H1 (cell line): ENCODE data around the gene DLG1. TPM values are rescaled to one million over a fixed set of nuclear protein-coding genes. Genes with fewer than 3 reads are reported as not detected.

ENCODE experiments used
- CTCF ChIA-PET: fragments of 300-600 bp; sonication (Branson Sonifier 250); formaldehyde crosslinking; loops from one replicate; lab custom pipeline; 2021; ENCODE audit not compliant: partially characterized antibody; lab: Charles Lee
- POLR2A ChIA-PET: fragments of 300-600 bp; sonication (Branson Sonifier 250); formaldehyde crosslinking; loops from one replicate; lab custom pipeline; 2021; ENCODE audit warnings: inconsistent platforms; ENCODE audit not compliant: partially characterized antibody; lab: Charles Lee
- DNase-seq, 2 experiments: peaks; one replicate each; pipeline versions ENCODE4 v3.0.0 to v3.0.0-alpha.2; 2010 to 2022; ENCODE audit warnings: low spot score in 2 of 2, low read depth in 1 of 2, mixed read lengths in 1 of 2
- FAIRE-seq: peaks from 2 replicates; lab custom pipeline; 2011; peaks lifted over from hg19 to GRCh38; lab: Jason Lieb, UNC
- H2AFZ ChIP-seq: 2 replicates; pipeline ENCODE4 v1.8.1; 2012; ENCODE audit warnings: low read length, inconsistent platforms
- H2AK5ac ChIP-seq: 2 replicates; pipeline ENCODE4 v1.6.1; 2013; ENCODE audit warnings: low read depth, low read length
- H2BK120ac ChIP-seq: replicated peaks from 2 replicates; pipeline ENCODE3; 2013; ENCODE audit warnings: low read depth, low read length, inconsistent platforms
- H2BK12ac ChIP-seq: 2 replicates; pipeline ENCODE4 v1.6.1; 2013; ENCODE audit warnings: low read depth, low read length
- H2BK15ac ChIP-seq: 2 replicates; pipeline ENCODE4 v1.6.1; 2013; ENCODE audit warnings: low read length
- H2BK20ac ChIP-seq: 2 replicates; pipeline ENCODE4 v1.6.1; 2013; ENCODE audit warnings: low read length
- H2BK5ac ChIP-seq: 2 replicates; pipeline ENCODE4 v1.6.1; 2013; ENCODE audit warnings: low read depth, low read length
- H3K14ac ChIP-seq: 2 replicates; pipeline ENCODE4 v1.6.1; 2013; ENCODE audit warnings: inconsistent platforms; ENCODE audit not compliant: insufficient read length
- H3K18ac ChIP-seq: 2 replicates; pipeline ENCODE4 v1.6.1; 2013; ENCODE audit warnings: low read length; ENCODE audit errors: extremely low read depth
- H3K23ac ChIP-seq: 2 replicates; pipeline ENCODE4 v1.6.1; 2013; ENCODE audit warnings: inconsistent platforms; ENCODE audit not compliant: insufficient read length
- H3K23me2 ChIP-seq: 2 replicates; pipeline ENCODE4 v1.6.1; 2013; ENCODE audit warnings: low read depth, low read length
- H3K27ac ChIP-seq: 2 replicates; pipeline ENCODE4 v1.6.1; 2011; ENCODE audit warnings: low read depth, low read length, inconsistent platforms
- H3K27me3 ChIP-seq, 4 experiments: replicated peaks in 1 of 4; 1 replicate in 1 of 4; 2 replicates in 3 of 4; pipeline versions ENCODE4 v1.6.1 to v1.8.1; 2011 to 2013; ENCODE audit warnings: low read length in 3 of 4, mild to moderate bottlenecking in 3 of 4, inconsistent platforms in 2 of 4, mixed read lengths in 2 of 4, moderate library complexity in 1 of 4; ENCODE audit not compliant: control insufficient read depth in 3 of 4, insufficient read depth in 3 of 4; ENCODE audit errors: extremely low read depth in 1 of 4
- H3K36me3 ChIP-seq, 4 experiments: 2 replicates each; pipeline versions ENCODE4 v1.6.1 to v1.8.1; 2011 to 2013; ENCODE audit warnings: mild to moderate bottlenecking in 4 of 4, low read length in 3 of 4, moderate library complexity in 2 of 4, control low read depth in 1 of 4, inconsistent platforms in 1 of 4; ENCODE audit not compliant: insufficient read depth in 4 of 4, control insufficient read depth in 2 of 4
- H3K4ac ChIP-seq: replicated peaks from 2 replicates; pipeline ENCODE3; 2013; ENCODE audit warnings: low read length, low read depth, mixed read lengths, inconsistent platforms; ENCODE audit not compliant: insufficient read length
- H3K4me1 ChIP-seq, 4 experiments: replicated peaks in 1 of 4; 1 replicate in 1 of 4; 2 replicates in 3 of 4; pipeline versions ENCODE4 v1.6.1 to v1.8.1; 2011 to 2013; ENCODE audit warnings: low read length in 3 of 4, inconsistent platforms in 2 of 4, mixed read lengths in 1 of 4; ENCODE audit not compliant: insufficient read depth in 4 of 4, control insufficient read depth in 3 of 4
- H3K4me2 ChIP-seq, 2 experiments: 2 replicates each; pipeline versions ENCODE4 v1.6.1 to v1.8.1; 2011 to 2013; ENCODE audit warnings: low read depth in 2 of 2, low read length in 2 of 2, control low read depth in 1 of 2, inconsistent platforms in 1 of 2, mild to moderate bottlenecking in 1 of 2; ENCODE audit not compliant: insufficient read depth in 1 of 2
- H3K4me3 ChIP-seq, 4 experiments: fragments of 200-600, 300-600 bp in 1 of 4; sonication (generic), shearing (Covaris generic), sonication (Bioruptor Twin) in 1 of 4; 2 replicates each; pipeline versions ENCODE4 v1.5.1 to v1.8.1; 2011 to 2016; ENCODE audit warnings: low read length in 4 of 4, low read depth in 3 of 4, control low read depth in 2 of 4, inconsistent platforms in 2 of 4, mild to moderate bottlenecking in 2 of 4, mixed read lengths in 1 of 4, moderate library complexity in 1 of 4; ENCODE audit not compliant: insufficient read depth in 2 of 4; ENCODE audit errors: extremely low read depth in 1 of 4
- H3K56ac ChIP-seq: replicated peaks from 2 replicates; pipeline ENCODE3; 2013; ENCODE audit warnings: low read depth, mild to moderate bottlenecking, mixed read lengths, low read length, inconsistent platforms; ENCODE audit not compliant: insufficient read length
- H3K79me1 ChIP-seq: 2 replicates; pipeline ENCODE4 v1.6.1; 2013; ENCODE audit warnings: low read depth, low read length, control low read depth
- H3K79me2 ChIP-seq, 2 experiments: 2 replicates each; pipeline versions ENCODE4 v1.6.1 to v1.8.1; 2012 to 2013; ENCODE audit warnings: low read length in 2 of 2, mild to moderate bottlenecking in 2 of 2, inconsistent platforms in 1 of 2; ENCODE audit not compliant: insufficient read depth in 2 of 2, control insufficient read depth in 1 of 2
- H3K9ac ChIP-seq, 4 experiments: replicated peaks in 1 of 4; 1 replicate in 1 of 4; 2 replicates in 3 of 4; pipeline versions ENCODE4 v1.6.1 to v1.8.1; 2011 to 2013; ENCODE audit warnings: low read depth in 3 of 4, low read length in 3 of 4, control low read depth in 2 of 4, mild to moderate bottlenecking in 2 of 4, moderate library complexity in 2 of 4, inconsistent platforms in 1 of 4; ENCODE audit errors: extremely low read depth in 1 of 4
- H3K9me3 ChIP-seq, 2 experiments: 2 replicates each; pipeline versions ENCODE4 v1.6.1 to v1.8.1; 2012 to 2013; ENCODE audit warnings: mild to moderate bottlenecking in 2 of 2, moderate library complexity in 2 of 2, control low read depth in 1 of 2, inconsistent platforms in 1 of 2, low read depth in 1 of 2, low read length in 1 of 2, mixed read lengths in 1 of 2; ENCODE audit not compliant: insufficient read depth in 2 of 2
- H4K20me1 ChIP-seq, 2 experiments: replicated peaks in 1 of 2; 2 replicates each; pipeline versions ENCODE3 to v1.8.1; 2011 to 2013; ENCODE audit warnings: inconsistent platforms in 2 of 2, low read length in 2 of 2, mild to moderate bottlenecking in 1 of 2; ENCODE audit not compliant: insufficient read depth in 2 of 2, control insufficient read depth in 1 of 2
- H4K5ac ChIP-seq: 2 replicates; pipeline ENCODE4 v1.6.1; 2013; ENCODE audit warnings: low read length, low read depth, mixed read lengths, inconsistent platforms; ENCODE audit not compliant: insufficient read length
- H4K8ac ChIP-seq: 2 replicates; pipeline ENCODE4 v1.8.0; 2013; ENCODE audit warnings: mild to moderate bottlenecking, moderate library complexity, low read length, inconsistent platforms; ENCODE audit not compliant: insufficient read depth; ENCODE audit errors: extremely low read depth
- H4K91ac ChIP-seq: replicated peaks from 2 replicates; pipeline ENCODE3; 2013; ENCODE audit warnings: low read length, mixed read lengths, inconsistent platforms; ENCODE audit not compliant: insufficient read length
- CREB1 ChIP-seq: IDR thresholded peaks from 2 replicates; pipeline ENCODE4 v1.6.1; 2012; ENCODE audit warnings: inconsistent platforms
- EZH2 ChIP-seq: fragments of 200-600 bp; sonication (generic); IDR thresholded peaks from 2 replicates; pipeline ENCODE4 v1.7.1; 2012; ENCODE audit warnings: low read depth, mild to moderate bottlenecking, moderate library complexity, low read length, inconsistent platforms; ENCODE audit not compliant: severe bottlenecking
- KDM4A ChIP-seq: IDR thresholded peaks from one replicate; pipeline ENCODE4 v1.7.1; 2012; ENCODE audit warnings: low read depth, mild to moderate bottlenecking, moderate library complexity, low read length, inconsistent platforms; ENCODE audit not compliant: severe bottlenecking
- RAD21 ChIP-seq, 2 experiments: IDR thresholded peaks in 1 of 2; conservative IDR thresholded peaks in 1 of 2; 2 replicates each; pipeline ENCODE4 v1.6.1; 2011; ENCODE audit warnings: low read depth in 2 of 2, low read length in 2 of 2, improper control_type of control experiment in 1 of 2, inconsistent platforms in 1 of 2, mild to moderate bottlenecking in 1 of 2, moderate library complexity in 1 of 2
- SUZ12 ChIP-seq: fragments of 200-600 bp; sonication (generic); IDR thresholded peaks from 2 replicates; pipeline ENCODE4 v1.6.1; 2012; ENCODE audit warnings: mild to moderate bottlenecking, inconsistent platforms, low read length, moderate library complexity, mixed read lengths
- TAF1 ChIP-seq: IDR thresholded peaks from 2 replicates; pipeline ENCODE4 v1.6.1; 2011; ENCODE audit warnings: mild to moderate bottlenecking, low read depth, low read length
- WGBS, 2 experiments: shearing (Covaris generic) in 1 of 2; methylation state at CpG; one replicate each; pipeline versions ENCODE4 v1.1.6 to v1.1.7; 2013 to 2015; ENCODE audit warnings: low lambda C conversion rate in 2 of 2, mixed read lengths in 2 of 2, inconsistent platforms in 1 of 2, low coverage in 1 of 2, missing lambda C conversion rate in 1 of 2; ENCODE audit not compliant: insufficient replicate concordance in 2 of 2, insufficient coverage in 1 of 2, insufficient read length in 1 of 2; ENCODE audit errors: extremely low coverage in 1 of 2, missing lambda C conversion rate in 1 of 2; 5-methylcytosine and 5-hydroxymethylcytosine counted together
- polyA plus RNA-seq, 7 experiments: library from polyadenylated mRNA; depleted of rRNA in 3 of 7; stranded (reverse) in 5 of 7; unstranded in 2 of 7; fragments of >200 nt in 5 of 7; fragments of 200-250 nt in 2 of 7; gene quantifications; 1 replicate in 5 of 7; 2 replicates in 1 of 7; 4 replicates in 1 of 7; pipeline versions ENCODE4 v1.2.1 to v1.2.3, GENCODE V29; 2011 to 2013; ENCODE audit warnings: missing spikeins in 2 of 7, mixed read lengths in 2 of 7
- total RNA-seq: library from RNA; stranded (reverse); fragmentation: NEBNext Ultra II Directional; extraction: Animal tissue kit (Norgen Biotek cat#: 25700); gene quantifications from 2 replicates; pipeline ENCODE4 v1.2.1, GENCODE V29; 2021
- TF ChIP-seq, protein P1 (sequence below): IDR thresholded peaks from 2 replicates; pipeline ENCODE4 v1.6.1; 2011; ENCODE audit warnings: low read length, improper control_type of control experiment

The DLG1 gene
- total and polyA plus RNA-seq, 2 of the 8 experiments (the other 6 are each of a cell fraction or from before 2014, with no cell fraction given), result 13.4 to 78.8 TPM

DNA sequence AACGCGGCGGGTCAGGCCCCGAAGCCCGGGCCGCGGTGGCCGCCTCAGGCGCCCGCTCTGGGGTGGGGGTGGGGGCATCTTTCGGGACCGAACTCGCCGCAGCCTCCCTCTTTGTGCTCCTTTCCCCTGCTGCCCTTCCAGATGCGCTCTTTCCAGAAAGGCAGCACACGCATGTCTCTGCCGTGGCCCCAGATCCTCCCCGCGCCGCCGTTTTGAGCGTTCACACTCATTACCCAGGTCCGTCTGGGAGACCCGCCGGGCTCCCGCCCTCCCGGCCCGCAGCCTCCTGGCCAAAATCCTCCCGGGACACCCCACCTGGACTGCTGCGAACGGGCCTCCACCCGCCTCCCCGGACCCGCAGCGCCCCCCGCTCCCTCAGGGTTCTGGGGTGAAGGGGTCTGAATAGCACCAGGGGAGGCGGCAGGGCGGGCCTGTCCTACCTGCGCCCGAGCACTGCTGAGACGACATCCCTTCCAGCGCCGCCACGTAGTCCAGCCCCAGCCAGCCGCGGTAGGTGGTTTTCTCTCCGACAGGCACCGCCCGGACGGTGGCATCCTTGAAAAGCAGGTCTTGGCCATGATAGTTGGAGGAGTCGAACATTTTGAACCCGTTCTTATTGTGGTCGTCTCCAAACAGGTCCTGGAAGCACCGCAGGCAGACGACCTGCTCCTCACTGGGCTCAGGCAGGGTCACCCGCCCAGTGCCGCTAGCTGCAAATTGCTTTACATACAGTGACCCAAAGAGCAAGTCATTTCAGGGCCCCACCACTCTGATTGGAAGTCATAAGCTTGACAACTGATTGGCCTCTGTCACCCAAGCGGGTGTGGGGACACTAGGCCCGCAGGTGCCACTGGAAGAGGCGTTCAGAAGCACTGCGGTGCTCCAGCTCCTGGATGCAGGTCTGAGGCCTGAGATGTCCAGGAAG, 294.7 kb downstream of the DLG1 start:
- TF ChIP-seq, protein P1, sequence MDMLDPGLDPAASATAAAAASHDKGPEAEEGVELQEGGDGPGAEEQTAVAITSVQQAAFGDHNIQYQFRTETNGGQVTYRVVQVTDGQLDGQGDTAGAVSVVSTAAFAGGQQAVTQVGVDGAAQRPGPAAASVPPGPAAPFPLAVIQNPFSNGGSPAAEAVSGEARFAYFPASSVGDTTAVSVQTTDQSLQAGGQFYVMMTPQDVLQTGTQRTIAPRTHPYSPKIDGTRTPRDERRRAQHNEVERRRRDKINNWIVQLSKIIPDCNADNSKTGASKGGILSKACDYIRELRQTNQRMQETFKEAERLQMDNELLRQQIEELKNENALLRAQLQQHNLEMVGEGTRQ, result no peak
- TF ChIP-seq CREB1, result no peak
- TF ChIP-seq TAF1, result peak; percentile 34; the same call in 1 of the 2 replicates
- TF ChIP-seq KDM4A, result peak; percentile 66
- TF ChIP-seq SUZ12, result peak; percentile 23; the same call in 1 of the 2 replicates
- peak in 1 of 2 experiments; percentile 1; a peak in 1 of 4 replicates for TF ChIP-seq RAD21 (IDR thresholded peaks at IDR 0.05 in 1 of 2, conservative IDR thresholded peaks at IDR 0.05 in 1 of 2; ENCODE audit: low read depth in 2 of 2, low read length in 2 of 2)
- peak; percentile 39 for TF ChIP-seq EZH2
- TF ChIP-seq, all 59 proteins: peak for 5
- Histone ChIP-seq H3K9me3 (no peaks in the 10 kb centered on the region), H3K27me3 (peaks cover 0 to 17% (median 17%) of the 10 kb centered on the region in 4 experiments; a peak in 6 of 7 replicates), H2BK20ac (no peak overlapping the region; the same call in 1 of the 2 replicates), H3K9ac (peak overlapping the region in 2 of 4 experiments; percentile 57 to 58; a peak in 4 of 7 replicates), H3K4ac (peak overlapping the region; percentile 36), H3K23ac (no peak overlapping the region), H4K5ac (no peak overlapping the region), H2BK120ac (no peak overlapping the region), H3K18ac (peak overlapping the region; percentile 60), H4K20me1 (no peaks in the 10 kb centered on the region), H3K27ac (no peak overlapping the region), H2BK5ac (no peak overlapping the region), H3K56ac (no peak overlapping the region), H3K4me2 (peak overlapping the region; percentile 77 to 82), H4K8ac (peak overlapping the region; percentile 82; the same call in 1 of the 2 replicates), H2BK15ac (peak overlapping the region; percentile 53; the same call in 1 of the 2 replicates), H2BK12ac (0 out of 2 replicates have a peak overlapping the region, but pooled peaks have one; percentile 23), H3K79me2 (no peaks in the 10 kb centered on the region), H3K4me1 (peaks cover 3 to 10% (median 6%) of the 10 kb centered on the region in 4 experiments), H2AFZ (no peak overlapping the region), H3K79me1 (no peaks in the 10 kb centered on the region), H4K91ac (peak overlapping the region; percentile 20), H3K36me3 (no peaks in the 10 kb centered on the region), H2AK5ac (no peak overlapping the region), H3K14ac (no peak overlapping the region), H3K4me3 (peak overlapping the region; percentile 25 to 79 (median 40)), H3K23me2 (peaks cover 6% of the 10 kb centered on the region)
- ChIA-PET POLR2A (interaction anchor here (0.6 to 1.2 kb wide), 4 partner anchors 9 to 17 kb away, joined by 3 to 5 read pairs (median 4); no protein-coding TSS in a partner anchor), CTCF (interaction anchor here (0.8 to 19.7 kb wide), 8 partner anchors 8 to 506 kb away, joined by 3 to 245 read pairs (median 3); partner anchors contain the start of gene MELTF)
- FAIRE-seq (no peak), DNase-seq (no peak)
- 32% methylated on average over 24 of the region's 61 CpGs; no CpG with 5 or more reads in 1 of the 2 experiments for WGBS, 2 experiments
